HG03175 (cell line): ENCODE results near the gene NUP160.

Experiments used
- ATAC-seq: cut with Tn5 transposase; IDR thresholded peaks from one replicate; pipeline ENCODE4 v1.9.1; 2021; ENCODE audit warnings: mild to moderate bottlenecking, moderate library complexity; ENCODE audit not compliant: unreplicated experiment

The NUP160 gene

DNA sequence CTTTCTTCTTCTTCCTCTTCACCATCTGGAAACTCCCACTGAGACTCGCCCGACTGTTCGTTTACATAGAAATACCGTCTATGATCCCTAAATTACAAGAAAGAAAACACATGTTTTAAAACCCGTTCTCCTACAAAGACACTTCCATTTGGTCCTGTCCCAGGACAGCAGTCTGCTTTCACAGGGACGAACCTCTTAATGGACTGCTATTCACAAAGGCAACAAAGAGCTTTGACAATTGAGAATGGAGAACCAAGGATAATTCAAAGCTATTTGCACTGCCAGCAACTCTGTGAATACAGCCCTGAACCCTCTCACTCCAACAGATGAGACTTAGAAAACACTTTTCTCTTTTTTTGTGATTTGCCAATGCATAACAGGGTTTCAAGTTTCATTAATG lies 116.7 kb downstream of the NUP160 start:
- ATAC-seq, result no peak
